C4-2B (cell line): Measurements from ENCODE around the gene TRAF3.
"Not testable (repeated sequence)": the region's sequence is repeated elsewhere in the genome, so short reads cannot be mapped to it uniquely, and the experiment has no call there.

ENCODE experiments used
- H3K27ac ChIP-seq: fragments of 450-650 bp; 2 replicates; pipeline ENCODE4 v1.5.1; 2017
- ZFX ChIP-seq: fragments of 450-650 bp; IDR thresholded peaks from 2 replicates; pipeline ENCODE4 v1.6.1; 2017
- TF ChIP-seq, protein P1 (sequence below): fragments of 450-650 bp; conservative IDR thresholded peaks from 2 replicates; pipeline ENCODE4 v1.5.1; 2017; ENCODE audit warnings: mild to moderate bottlenecking

Gene TRAF3

GRCh38 chr14:102813691-102814090 lies 36.4 kb downstream of the TRAF3 start:
- TF ChIP-seq, protein P1, sequence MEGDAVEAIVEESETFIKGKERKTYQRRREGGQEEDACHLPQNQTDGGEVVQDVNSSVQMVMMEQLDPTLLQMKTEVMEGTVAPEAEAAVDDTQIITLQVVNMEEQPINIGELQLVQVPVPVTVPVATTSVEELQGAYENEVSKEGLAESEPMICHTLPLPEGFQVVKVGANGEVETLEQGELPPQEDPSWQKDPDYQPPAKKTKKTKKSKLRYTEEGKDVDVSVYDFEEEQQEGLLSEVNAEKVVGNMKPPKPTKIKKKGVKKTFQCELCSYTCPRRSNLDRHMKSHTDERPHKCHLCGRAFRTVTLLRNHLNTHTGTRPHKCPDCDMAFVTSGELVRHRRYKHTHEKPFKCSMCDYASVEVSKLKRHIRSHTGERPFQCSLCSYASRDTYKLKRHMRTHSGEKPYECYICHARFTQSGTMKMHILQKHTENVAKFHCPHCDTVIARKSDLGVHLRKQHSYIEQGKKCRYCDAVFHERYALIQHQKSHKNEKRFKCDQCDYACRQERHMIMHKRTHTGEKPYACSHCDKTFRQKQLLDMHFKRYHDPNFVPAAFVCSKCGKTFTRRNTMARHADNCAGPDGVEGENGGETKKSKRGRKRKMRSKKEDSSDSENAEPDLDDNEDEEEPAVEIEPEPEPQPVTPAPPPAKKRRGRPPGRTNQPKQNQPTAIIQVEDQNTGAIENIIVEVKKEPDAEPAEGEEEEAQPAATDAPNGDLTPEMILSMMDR, result no peak
- no peak for TF ChIP-seq ZFX
- H3K27ac ChIP-seq, result no peak overlapping the region

DNA sequence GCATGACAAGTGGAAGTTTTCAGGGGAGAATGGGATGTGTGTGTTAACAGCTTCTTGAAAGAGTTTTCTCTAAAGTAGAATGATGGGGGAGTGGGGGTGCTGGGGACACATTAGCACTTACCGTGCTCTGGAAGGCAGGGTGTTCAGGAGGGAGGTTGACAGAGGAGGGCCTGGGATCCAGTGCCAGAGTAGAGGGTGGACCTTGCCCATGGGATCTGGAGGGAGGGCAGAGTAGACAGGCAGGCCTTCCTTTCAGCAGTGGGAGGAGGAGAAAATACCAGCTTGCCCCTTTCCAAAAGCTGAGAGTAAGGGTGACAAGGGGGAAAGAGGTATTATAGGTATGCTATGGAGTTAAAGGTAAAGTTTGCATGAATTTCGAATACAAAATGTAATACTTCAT lies 40.1 kb downstream of the TRAF3 start:
- H3K27ac ChIP-seq, result no peak overlapping the region
- no peak for TF ChIP-seq ZFX
- TF ChIP-seq, protein P1, result no peak

- no peak overlapping the region for H3K27ac ChIP-seq
- TF ChIP-seq, protein P1, result no peak
- TF ChIP-seq ZFX, result no peak
These were observed 41.0 kb downstream of the TRAF3 start for GRCh38 chr14:102817942-102818940.

DNA sequence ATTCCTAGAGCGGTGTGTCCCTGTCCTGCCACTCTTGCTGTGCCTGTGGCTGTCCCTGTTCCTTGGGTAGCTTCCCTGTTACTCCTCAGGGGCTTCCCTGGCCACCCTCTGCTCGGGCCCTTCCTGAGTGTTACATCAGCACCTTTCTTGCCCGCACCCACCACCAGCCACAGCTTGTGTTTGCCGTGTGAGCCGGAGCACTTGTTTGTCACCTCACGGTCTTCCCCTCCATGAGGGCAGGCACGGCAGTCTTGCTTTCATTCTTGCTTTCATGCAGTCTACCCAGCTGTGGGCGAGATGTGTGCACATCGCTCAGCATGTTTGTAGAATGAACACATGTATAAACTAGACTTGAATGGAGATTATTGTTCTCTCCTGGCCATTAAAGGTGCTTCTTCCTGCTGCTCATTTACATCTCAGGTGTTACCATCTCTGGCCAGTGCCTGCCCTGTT lies 42.0 kb downstream of the TRAF3 start:
- TF ChIP-seq, protein P1, result no peak
- no peak for TF ChIP-seq ZFX
- no peak overlapping the region for H3K27ac ChIP-seq

- H3K27ac ChIP-seq, result no peak overlapping the region
- TF ChIP-seq, protein P1, result no peak
- TF ChIP-seq ZFX, result no peak
These were observed 42.6 kb downstream of the TRAF3 start for GRCh38 chr14:102819747-102820330.

DNA sequence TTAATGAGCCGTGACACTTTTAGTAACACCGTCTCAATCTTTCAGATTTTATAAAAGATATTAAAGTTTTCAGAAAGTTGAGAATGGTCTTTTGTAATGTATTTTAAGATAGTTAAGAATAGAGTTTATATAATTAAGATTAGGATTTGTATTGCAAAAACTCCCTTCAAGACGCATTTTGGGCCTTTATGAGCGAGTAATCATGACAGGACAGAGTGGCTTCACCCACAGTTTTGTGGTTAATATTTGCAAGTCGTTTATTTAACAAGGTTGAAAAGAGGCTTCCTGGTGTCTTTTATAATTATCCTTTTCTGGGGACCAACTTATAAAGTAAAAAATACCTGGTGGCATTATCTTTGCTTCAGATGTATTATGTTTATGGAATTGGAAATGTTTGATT lies 44.0 kb downstream of the TRAF3 start:
- H3K27ac ChIP-seq, result no peak overlapping the region
- no peak for TF ChIP-seq ZFX
- TF ChIP-seq, protein P1, result no peak

GRCh38 chr14:102822311-102822863 lies 45.1 kb downstream of the TRAF3 start:
- TF ChIP-seq, protein P1, result no peak
- TF ChIP-seq ZFX, result no peak
- no peak overlapping the region for H3K27ac ChIP-seq

- H3K27ac ChIP-seq, result not testable (repeated sequence)
These were observed 45.6 kb downstream of the TRAF3 start for GRCh38 chr14:102822887-102823286.
